ENCODE results near the gene CFC1B.
"Not testable (repeated sequence)": the region's sequence is repeated elsewhere in the genome, so short reads cannot be mapped to it uniquely, and the experiment has no call there.

CFC1B gene

DNA sequence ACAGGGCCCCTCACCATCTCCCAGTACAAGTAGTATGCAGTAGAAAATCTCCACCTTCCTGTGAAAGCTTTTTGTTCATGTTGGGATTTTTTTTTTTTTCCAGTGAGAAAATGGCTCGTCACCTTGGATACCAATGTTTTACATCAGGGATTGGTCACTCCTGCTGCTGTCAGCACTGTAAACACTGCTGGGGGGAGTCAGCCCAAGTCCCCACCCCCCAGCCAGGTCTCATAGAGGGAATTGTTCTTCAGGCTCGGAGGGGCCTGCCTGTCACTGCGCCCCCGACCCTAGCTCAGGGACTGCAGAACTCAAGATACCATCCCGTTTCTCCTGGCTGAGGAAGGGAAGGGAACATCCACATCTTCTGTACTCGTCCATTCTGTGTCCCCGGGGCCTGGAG, at the start of gene CFC1B:
Gene CFC1B (plus strand): TSS at position 231 of the 400 bp plus-strand sequence. CDS start 263 bp downstream, outside the sequence.
- not testable (repeated sequence) for DNase-seq (ENCODE audit: low spot score)

- not testable (repeated sequence) for DNase-seq (ENCODE audit: low spot score)
Measured at GRCh38 chr2:130491073-130491472, 29.9 kb upstream of the CFC1B start.

GRCh38 chr2:130509228-130509627, 11.8 kb upstream of the CFC1B start, which contains the start of gene POTEI:
TSS of gene POTEI (minus strand) at chr2:130509328. CDS start at chr2:130509235, 93 bp downstream.
- DNase-seq (ENCODE audit: low spot score) = not testable (repeated sequence)

DNA sequence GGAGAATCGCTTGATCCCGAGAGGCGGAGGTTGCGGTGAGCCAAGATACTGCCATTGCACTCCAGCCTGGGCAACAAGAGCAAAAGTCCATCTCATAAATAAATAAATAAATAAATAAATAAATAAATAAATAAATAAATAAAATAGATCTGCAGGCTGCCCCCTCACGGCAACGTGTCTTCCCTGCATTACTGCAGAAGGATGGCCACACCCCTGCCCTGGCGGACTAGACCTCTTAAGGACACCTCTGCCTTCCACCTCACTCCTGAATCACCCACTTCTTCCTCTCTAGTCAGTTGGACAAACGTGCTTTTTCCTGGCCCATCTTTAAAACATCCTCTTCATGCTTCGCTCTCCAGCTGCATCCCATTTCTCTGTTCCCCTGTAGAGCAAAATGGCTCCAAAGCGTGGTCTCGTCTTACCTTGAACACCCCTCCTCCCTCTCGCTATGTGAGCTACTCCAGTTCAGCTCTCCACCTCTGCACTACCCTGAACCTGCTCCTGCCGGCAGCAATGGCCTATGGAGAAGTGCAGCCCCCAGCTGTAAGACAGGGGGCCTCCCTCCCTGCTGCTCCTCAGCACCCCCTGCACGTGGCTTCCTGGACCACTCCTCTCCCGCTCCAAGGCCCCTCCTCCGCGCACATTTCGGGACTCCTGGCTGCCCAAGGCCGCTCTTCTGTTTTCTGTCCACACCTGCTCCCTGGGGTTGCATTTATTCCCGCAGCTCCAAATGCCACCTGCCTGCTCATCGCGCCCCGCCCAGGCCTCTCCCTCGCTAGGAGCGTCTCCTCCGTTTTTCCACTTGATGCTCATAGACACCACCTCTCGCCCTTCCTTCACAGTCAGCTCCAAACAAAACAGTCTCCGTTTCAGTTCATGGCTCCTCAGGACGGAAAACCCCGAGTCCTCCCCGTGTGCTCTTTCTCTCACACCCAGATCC, 9.9 kb upstream of the CFC1B start:
- DNase-seq (ENCODE audit: low spot score) = not testable (repeated sequence)

- not testable (repeated sequence) for DNase-seq (ENCODE audit: low spot score)
Measured at GRCh38 chr2:130511747-130512451, 9.1 kb upstream of the CFC1B start.

DNA sequence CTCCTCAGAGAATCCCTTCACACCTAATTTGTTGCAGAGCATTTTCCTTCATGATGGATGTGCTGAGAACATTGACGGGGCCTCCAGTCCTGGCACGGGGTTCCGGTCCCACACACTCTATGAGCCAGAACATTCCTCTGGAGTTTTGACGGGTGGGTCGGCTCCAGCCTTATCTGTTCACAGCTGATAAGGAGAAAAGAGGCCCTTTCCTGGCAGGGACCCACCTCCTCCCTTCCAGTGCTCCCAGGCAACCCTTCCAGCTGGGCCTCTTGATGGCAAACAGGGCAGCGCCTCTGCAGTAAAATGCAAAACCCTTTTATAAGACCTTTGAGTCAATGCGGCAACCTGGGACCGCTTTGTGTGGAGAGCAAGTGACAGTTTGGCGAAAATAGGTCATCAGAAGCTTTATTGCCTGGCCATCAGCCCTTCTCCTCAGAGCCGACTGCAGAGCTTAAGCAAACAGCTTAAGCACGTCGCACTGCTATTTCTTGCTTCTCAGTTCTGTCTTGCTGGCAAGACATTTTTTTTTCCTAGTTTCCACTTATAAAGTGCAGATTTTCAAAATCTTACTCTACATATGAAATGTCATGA, 2.4 kb upstream of the CFC1B start:
- not testable (repeated sequence) for DNase-seq (ENCODE audit: low spot score)

DNA sequence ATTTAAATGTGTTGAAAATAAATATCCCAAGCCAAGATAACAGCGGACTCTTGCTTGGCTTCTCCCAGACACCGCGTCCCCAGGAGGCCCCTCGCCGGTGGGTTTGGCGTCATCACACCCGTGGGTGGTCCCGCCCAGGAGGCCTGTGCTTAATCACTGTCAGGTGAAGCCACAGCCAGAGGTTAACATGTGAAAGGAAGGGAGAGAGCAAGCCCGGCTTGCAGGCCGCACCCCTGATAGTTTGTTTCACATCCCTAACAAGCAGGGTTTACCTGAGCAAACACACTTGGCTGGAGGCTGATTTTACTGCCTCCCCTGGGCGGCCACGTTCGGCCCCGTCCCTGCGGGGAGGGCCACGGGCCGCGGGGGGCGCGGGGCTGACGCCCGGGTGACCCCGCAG, 1.4 kb downstream of the CFC1B start:
- not testable (repeated sequence) for DNase-seq (ENCODE audit: low spot score)

DNA sequence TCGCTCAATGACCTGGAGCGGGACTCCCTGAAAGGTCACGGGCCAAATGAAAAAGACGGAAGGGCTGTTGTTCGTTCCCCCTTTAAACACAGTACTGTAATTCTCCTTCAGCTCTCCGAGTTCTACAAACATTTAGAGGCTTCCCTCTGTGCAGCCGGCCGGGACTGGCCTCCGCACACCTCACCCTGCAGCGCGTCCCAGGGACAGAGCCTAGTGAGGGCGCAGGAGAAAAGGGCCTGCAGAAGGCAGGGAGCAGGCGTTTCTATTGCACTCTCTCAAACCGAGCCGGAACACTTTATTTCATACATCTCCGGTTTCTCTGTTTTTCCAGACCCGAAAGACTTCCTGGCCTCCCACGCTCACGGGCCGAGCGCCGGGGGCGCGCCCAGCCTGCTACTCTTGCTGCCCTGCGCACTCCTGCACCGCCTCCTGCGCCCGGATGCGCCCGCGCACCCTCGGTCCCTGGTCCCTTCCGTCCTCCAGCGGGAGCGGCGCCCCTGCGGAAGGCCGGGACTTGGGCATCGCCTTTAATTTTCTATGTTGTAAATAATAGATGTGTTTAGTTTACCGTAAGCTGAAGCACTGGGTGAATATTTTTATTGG, 6.4 kb downstream of the CFC1B start:
- not testable (repeated sequence) for DNase-seq (ENCODE audit: low spot score)

GRCh38 chr2:130529545-130529944, 8.5 kb downstream of the CFC1B start:
- not testable (repeated sequence) for DNase-seq (ENCODE audit: low spot score)

DNA sequence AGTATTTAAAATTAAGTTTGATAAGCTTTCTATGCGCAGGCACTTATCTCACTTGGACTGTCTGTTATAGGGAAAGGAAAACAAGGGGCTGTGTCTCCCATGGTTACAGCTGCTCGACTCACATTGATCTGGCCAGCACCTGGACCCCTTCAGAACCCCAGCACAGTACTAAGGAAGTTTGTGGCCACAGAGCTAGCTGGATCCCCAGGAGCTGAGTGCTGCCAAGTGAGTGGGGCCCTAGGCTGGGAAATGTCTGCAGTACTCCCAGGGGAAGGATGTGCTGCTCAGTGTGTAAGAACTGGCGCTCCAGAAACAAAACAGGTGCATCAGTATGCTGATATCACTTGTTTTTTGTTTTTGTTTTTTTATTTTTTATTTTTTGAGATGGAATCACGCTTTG, 9.2 kb downstream of the CFC1B start:
- DNase-seq (ENCODE audit: low spot score) = not testable (repeated sequence)

GRCh38 chr2:130531225-130531624, 10.2 kb downstream of the CFC1B start:
- not testable (repeated sequence) for DNase-seq (ENCODE audit: low spot score)

DNA sequence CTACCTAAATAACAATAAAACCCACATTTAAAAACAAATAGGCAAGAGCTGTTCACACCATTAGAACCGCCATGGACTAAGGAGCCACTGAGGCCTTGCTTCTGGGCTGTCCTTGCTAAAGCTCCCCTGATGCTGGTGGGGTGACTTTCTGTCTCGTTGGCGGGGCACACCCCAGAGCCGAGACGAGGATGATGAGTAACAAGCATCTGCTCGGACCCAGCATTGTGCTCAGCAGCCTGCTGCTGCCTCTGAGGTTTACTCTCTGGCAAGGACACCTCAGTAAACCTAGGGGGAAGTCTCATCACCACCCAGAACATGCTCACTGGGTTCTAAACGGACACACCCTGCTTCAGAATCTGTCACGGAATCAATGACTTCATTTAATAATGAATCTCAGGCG, 10.7 kb downstream of the CFC1B start:
- DNase-seq (ENCODE audit: low spot score) = not testable (repeated sequence)

- DNase-seq (ENCODE audit: low spot score) = not testable (repeated sequence)
Measured at GRCh38 chr2:130536654-130537053, 15.6 kb downstream of the CFC1B start.

- DNase-seq (ENCODE audit: low spot score) = not testable (repeated sequence)
Measured at GRCh38 chr2:130538271-130538670, 17.2 kb downstream of the CFC1B start.

DNA sequence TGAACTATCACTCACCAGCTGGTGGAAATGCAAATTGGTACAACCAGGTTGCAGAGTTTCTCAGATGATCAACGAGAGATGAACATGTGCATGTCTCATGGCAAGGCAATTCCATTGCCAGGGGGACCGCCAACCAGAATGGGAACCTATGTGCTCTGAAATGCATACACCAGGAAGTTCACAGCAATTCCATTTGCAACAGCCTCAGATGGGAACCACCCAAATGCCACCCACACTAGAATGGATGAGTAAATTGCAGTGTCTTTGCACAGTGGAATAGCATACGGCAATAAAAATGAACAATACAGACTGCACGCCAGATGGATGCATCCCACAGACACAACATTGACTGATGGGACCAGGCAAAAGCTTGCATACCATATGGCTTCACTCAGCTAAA, 21.8 kb downstream of the CFC1B start:
- not testable (repeated sequence) for DNase-seq (ENCODE audit: low spot score)

- not testable (repeated sequence) for DNase-seq (ENCODE audit: low spot score)
Measured at GRCh38 chr2:130543785-130544528, 22.9 kb downstream of the CFC1B start.

DNA sequence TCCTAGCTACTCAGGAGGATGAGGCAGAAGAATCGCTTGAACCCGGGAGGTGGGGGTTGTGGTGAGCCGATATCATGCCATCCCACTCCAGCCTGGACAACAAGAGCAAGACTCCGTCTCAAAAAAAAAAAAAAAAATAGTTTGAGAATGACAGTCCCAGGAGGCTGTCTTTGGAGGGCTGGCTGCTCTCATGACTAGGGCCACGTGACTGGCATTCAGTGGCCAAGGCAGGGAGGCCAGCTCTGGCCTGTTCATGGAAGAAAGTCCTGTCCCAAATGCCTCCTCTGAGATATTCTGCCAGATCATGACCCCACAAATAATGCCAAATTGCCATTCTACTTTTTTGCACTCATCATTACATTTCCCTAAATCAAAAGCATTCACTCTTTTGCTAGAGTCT, 24.0 kb downstream of the CFC1B start:
- not testable (repeated sequence) for DNase-seq (ENCODE audit: low spot score)

- not testable (repeated sequence) for DNase-seq (ENCODE audit: low spot score)
Measured at GRCh38 chr2:130548418-130548817, 27.4 kb downstream of the CFC1B start.

GRCh38 chr2:130549475-130549874, 28.5 kb downstream of the CFC1B start:
- DNase-seq (ENCODE audit: low spot score) = not testable (repeated sequence)

GRCh38 chr2:130554178-130554577, 33.2 kb downstream of the CFC1B start:
- not testable (repeated sequence) for DNase-seq (ENCODE audit: low spot score)

DNA sequence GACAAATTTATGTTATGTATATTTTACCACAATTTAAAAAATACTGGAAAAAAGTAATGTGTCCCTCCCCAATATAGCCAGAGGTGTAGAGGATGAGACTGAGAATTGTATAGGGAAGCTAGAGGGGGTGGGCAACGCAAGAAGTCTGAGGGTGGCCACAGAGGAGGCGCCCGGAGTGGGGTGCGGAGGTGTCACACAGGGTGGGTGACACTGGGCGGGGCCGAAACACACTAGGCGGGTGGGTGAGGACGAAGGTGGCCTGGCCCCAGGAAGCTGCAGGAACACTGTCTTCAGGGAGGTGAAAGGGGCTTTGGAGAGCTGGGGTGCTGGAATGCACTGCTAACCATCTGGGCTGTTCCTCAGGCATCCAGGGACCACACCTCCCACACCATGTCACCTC, 35.4 kb downstream of the CFC1B start:
- not testable (repeated sequence) for DNase-seq (ENCODE audit: low spot score)
